GM18951 (cell line): ENCODE data around the gene SPO11.

Experiments
- POLR2A ChIP-seq: IDR thresholded peaks from 4 replicates; pipeline ENCODE4 v1.6.1; 2011; ENCODE audit warnings: mild to moderate bottlenecking; ENCODE audit not compliant: insufficient read length, insufficient read depth; ENCODE audit errors: extremely low read depth
- in situ Hi-C: fragments of 300-500 bp; cut with MboI; formaldehyde crosslinking; loops from one replicate; pipeline ENCODE4 v1.12.0; 2022; ENCODE audit warnings: low sequenced_read_pairs, mixed read lengths, inconsistent platforms; ENCODE audit not compliant: unreplicated experiment

Gene SPO11

DNA sequence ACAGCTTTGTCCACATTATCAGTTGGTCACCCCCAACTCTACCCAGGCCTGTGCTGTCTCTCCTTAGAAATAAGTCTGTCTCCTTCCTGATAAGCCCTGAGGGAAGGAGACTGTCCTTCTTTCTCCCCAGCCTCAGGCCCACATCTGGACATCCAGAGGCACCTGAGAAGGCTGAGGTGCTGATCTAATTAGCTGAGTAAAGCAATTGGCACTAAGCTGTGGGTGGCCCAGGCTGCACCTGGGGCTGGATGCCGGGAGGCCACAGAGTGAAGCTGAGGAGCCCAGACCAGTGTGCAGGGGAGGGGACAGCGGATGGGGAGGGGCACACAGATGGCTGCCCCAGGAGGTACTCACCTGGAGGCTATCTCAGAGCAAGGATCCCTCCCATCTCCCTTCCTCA is 37.0 kb upstream of the SPO11 start:
- in situ Hi-C loops, result no loop called here
- TF ChIP-seq POLR2A, result no peak

DNA sequence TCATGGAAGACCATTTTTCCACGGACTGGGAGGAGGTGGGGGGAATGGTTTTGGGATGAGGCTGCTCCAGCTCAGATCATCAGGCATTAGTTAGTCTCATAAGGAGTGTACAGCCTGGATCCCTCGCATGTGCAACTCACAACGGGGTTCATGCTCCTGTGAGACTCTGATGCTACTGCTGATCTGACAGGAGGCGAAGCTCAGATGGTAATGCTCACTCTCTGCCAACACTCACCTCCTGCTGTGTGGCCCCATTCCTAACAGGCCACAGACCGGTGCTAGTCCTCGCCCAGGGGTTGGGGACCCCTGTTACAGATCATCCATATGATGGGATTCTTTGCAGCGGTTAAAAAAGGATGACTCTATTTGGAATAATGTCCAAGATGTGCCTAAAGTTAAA is 35.6 kb upstream of the SPO11 start:
- in situ Hi-C loops, result no loop called here
- no peak for TF ChIP-seq POLR2A

DNA sequence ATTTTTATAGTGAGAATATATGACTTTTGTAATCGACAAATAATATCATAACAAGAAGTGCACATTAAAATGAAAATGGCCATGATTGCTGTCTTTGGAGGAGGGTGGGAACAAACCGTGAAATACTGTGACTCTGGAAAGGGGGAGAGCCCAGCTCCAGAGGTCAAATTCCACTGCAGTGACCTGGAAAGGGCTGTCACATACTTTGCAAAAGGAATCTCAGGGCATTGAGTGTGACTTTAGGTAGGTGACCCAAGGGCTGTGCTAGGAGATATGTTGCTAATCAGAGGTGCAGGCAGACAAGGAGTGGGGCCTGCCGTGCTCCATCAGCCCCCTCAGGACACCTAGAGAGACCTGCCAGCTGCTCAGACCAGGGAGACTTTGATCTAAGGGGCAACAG is 35.1 kb upstream of the SPO11 start:
- in situ Hi-C loops, result no loop called here
- no peak for TF ChIP-seq POLR2A

DNA sequence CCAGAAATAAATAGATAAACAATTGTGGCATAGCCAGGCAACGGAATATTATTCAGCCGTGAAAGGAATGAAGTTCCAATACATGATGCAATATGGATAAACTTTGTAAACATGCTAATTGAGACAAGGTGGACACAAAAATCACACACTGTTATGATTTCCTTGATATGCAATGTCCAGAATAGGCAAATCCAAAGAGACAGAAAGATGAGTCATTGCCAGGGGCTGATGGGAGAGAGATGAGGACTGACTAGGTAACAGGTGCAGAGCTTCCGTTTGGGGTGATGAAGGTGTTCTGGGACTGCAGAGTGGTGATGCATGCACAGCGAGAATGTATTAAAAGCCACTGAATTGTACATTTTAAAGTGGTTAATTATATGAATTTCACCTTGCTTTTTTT is 31.1 kb upstream of the SPO11 start:
- TF ChIP-seq POLR2A, result no peak
- in situ Hi-C loops, result no loop called here

DNA sequence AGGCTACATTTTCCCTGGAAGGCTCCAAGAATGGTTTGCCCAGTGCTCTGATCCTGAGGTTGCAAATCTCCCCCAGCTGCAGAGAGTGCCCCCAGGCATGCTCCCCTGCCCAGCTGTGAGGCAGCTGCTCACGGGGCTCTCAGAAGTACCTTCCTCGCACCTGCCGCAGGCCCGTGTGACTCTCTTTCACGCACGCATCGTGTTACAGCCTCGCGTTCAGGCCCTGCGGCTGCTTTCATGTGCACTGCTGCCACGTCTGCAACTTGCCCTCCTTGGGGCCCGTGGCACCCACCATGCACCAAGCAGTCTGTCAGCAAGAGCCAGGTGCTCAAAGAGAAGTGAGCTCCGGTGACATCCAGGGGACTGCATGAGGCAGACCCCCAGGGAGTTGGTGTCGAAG is 28.6 kb upstream of the SPO11 start:
- in situ Hi-C loops, result no loop called here
- TF ChIP-seq POLR2A, result no peak

DNA sequence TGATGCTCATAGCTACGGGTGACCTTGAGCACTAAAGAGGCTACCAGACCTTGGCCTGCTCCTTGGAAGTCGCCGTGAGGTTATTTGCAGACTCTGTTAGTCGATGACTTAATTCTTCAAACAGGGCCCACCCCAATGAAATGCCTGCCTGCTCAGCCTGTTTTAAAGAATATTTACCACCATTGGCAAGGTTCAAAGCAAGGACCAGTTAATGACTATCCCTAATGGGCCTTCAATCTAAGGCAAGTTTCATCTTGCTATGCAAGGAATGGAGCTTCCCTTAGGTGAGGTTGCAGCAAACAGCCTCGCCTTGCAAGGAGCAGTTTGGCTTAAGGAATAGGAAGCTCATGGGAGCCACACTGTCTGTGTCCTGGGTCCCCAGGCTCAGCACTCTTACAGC is 22.9 kb upstream of the SPO11 start:
- in situ Hi-C loops, result no loop called here

DNA sequence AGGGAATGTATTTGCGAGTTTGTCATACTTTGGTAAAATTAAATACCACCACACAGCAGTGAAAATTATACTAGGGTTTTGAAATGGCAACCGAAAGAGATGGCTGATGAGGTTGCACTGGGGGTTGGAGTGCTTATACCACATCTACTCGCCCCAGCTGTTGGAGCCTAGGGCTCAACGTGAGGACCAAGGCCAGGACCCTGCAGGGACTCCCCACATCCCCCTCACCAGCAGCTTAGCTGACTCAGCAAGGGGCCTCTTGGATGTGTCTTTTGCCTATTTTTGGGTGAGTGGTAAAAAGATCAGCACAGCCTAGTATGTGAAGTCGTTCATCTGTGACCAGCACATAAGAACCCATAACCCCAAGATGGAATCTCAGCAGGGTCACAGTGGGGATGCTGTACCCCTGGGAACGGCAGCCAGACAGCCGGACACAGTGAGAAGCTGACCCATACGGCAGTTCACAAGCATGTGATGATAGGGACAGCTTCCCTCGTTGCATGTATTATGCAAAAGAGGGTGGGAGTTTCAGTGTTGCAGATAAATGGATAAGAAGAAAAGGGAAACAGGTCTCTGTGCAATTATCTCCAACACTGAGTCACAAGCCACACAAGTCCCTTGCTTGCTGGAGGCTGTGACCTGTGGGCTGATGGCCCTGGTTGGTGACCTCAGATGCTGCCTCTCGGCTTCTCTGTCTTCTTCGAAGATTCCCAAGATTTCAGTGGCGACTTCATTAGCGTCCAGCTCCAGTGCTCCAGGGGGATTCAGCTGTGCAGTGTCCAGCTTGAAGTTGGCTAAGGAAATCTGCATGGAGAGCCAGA is 20.9 kb upstream of the SPO11 start:
- in situ Hi-C loops, result no loop called here
- no peak for TF ChIP-seq POLR2A

More for the DNA sequence above, 22.9 kb upstream of the SPO11 start:
- TF ChIP-seq POLR2A, result no peak

DNA sequence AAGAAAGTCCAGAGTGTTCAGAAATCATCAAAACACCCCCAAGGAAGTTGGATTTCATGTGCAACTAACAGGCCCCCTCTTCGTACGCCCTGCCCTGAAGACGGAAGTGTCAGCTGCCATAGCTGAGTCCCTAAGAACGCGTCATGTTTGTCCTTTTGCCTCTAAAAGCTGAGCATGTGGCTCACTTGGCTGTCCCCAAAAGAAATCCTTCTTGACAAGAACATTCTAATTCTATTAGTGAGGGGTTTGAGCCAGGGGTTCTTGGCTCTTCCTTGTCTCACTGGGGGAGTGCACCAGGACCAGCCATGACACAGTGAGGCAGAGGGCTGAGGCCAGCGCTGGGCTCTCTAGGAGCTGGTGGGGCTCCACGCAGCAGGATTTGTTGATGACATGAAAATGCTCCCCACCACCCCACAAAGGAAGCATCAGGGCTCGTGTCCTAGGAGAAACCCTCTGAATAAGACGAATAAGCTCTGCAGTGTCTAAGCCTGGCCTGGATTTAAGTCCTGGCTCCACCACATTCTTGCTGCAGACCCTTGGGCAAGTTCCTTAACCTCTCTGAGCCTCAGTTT is 20.0 kb upstream of the SPO11 start:
- in situ Hi-C loops, result no loop called here
- TF ChIP-seq POLR2A, result no peak

DNA sequence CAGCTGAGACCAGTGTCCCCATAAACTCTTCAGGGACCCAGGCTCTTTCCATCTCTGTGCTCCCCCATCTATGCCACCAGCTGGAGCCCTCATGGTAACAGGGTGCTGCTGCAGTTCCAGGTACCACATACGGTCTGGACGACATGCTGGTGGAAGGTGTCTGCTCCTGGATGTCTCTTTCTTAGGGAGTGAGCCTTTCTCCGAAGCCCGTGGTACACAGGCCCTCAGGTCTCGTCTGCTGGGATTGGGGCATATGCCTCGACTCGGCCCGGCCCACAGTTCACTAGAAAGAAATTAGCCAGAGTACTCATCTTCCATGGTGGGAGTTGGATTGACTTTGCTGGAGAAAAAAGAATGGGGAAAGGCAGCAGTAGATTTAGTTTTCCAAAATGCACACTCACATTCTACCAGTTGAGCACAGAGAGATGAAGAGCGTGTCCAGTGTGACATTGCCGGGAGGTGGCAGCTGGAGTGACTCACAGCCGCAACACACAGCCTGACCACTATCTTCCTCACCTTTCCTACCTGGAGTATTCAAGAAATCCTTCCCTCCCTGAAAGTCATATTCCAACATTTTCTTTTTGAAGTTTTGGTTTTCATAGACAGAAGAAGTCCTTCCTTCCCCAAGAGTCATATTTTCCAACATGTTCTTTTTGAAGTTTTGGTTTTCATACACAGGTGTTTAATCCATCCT is 18.6 kb upstream of the SPO11 start:
- in situ Hi-C loops, result no loop called here

DNA sequence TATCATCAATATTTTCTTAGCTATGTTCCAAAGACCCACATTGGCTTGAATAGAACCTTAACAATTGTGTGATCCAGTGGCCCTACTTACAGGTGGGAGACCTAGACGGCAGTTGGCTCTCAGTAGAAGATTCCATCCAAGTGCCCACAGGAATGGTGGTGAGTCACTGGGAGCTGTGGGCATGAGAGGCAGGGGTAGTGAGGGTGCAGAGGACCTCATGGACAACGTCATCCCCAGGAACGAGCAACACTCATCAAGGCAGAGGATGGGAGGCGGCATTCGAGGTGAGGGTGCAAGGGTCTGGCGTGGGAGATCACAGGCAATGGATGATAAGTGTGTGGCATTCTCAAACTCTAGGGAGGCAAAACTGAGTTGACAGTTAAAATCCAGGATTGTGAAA is 17.5 kb upstream of the SPO11 start:
- TF ChIP-seq POLR2A, result no peak
- in situ Hi-C loops, result no loop called here

More for the DNA sequence above, 18.6 kb upstream of the SPO11 start:
- no peak for TF ChIP-seq POLR2A

DNA sequence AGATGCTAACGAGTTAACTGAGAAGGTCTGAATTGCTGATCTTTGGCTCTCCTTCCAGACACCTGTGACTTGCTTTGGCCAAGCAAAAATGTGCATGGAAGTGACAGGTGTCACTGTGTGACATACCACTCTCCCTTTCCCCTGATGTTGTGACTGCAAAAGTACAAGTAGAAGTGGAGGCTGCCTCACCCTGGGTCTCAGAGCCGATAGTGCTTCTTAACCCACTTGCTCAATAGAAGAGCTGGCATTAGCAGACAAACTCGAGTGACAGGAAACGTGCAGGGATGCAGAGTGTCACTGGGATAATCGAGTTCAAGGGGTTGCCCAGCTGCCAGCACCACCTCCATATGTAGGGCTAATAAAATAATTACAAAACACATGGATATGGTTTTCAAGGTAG is 16.4 kb upstream of the SPO11 start:
- TF ChIP-seq POLR2A, result no peak
- in situ Hi-C loops, result no loop called here

DNA sequence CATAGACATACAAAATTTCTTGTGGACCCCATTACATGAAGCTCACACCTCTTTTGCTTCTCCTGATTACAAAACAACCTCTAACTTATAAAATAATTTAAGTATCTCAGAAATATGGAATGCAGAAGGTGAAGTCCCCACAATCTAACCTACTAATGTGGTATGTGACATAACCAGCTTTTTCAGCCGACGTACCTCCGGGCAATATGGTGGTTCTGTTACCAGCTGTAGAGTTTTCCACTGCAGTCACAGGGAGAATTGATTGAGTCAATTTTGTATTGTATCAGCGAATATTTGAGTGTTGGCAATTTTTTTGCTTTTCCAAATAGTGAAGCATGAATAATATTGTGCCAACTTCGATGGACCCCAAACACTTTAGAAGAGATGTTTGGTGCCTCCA is 15.7 kb upstream of the SPO11 start:
- no peak for TF ChIP-seq POLR2A
- in situ Hi-C loops, result no loop called here

DNA sequence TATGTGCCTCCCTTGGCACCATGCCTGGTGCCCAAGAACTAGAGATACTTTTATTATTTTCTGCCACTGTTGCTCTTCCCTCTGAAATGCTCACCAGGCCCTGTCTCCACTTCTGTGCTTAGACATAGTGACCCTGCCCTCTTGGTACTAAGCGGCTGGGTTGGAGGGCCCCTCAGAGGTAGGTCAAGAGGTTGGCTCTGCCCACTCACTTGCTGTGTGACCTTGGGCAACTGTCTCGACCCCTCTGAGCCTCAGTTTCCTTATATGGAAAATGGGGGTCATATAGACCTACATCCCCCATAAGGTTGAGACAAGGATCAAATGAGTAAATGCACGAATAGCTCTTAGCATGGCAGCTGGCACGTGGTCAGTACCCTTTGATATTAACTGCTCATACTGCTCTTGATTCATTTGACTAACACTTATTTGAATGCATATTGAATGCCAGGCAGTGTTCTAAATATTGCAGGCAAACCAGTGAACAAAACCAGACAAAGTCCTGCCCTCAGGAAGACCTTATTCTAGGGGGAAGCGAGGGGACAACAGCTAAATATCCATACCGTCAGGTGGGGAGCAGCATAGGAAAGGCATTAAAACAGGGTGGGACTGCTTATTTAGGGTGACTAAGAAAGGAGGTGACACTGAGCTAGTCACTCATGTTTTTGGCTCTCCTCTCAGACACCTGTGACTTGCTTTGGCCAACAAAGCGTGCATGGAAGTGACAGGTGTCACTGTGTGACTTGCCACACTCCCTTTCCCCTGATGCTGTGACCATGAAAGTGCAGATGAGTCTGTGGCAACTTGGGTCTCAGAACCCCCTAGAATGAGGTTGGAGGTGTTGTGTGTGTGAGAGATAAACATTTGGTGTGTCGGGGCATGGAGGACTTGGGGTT is 14.3 kb upstream of the SPO11 start:
- TF ChIP-seq POLR2A, result no peak
- in situ Hi-C loops, result no loop called here
